ENCODE measurements around the gene USP15.

DNA sequence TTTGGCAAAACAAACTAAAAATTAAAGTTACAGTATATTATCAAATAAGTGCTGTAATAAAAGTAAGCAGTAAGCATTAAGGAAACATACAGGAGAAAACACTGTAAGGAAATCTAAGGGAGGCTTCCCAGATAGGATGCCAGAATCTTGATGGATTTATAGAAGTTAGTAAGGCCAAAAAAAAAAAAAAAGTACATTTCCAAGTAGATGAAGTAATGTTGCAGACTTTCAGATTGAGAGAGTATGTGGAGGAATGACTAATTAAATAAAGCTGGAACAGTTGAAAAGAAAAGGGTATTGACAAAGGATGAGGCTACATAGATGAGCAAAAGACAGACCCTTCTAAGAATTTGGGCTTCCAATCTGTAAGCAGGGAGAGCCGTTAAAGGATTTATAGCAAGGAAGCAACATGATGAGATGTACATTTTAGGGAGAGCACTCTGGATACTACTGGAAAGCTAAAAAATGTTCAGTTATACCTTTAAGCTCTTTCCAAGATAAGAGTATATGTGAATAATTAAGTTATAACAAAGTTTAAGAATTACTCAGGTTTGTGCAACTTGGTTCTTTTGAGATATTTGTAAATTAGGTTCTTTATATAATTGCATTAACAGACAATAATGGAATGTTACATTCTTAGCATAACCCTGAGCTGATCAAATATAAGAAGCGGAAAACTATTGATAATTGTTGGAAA lies 119.0 kb downstream of the USP15 start:
- no peak for TF ChIP-seq CTCF (IDR thresholded peaks at IDR 0.05)
- no peak for TF ChIP-seq POLR2A (IDR thresholded peaks at IDR 0.05)

Measured in tibial nerve (tissue), 3 donors.